Mononuclear cell (primary cell): ENCODE data around the gene ZFR. TPM values are rescaled to one million over a fixed set of nuclear protein-coding genes. Genes with fewer than 3 reads are reported as not detected.
"Not testable (repeated sequence)": the region's sequence is repeated elsewhere in the genome, so short reads cannot be mapped to it uniquely, and the experiment has no call there.

ENCODE experiments used
- H3K27me3 ChIP-seq: 2 replicates; pipeline ENCODE4 v1.6.0; 2011; ENCODE audit warnings: low read length, control low read depth; ENCODE audit not compliant: insufficient read depth
- H3K4me1 ChIP-seq: 2 replicates; pipeline ENCODE4 v1.5.1; 2011; ENCODE audit warnings: mild to moderate bottlenecking, low read length, control low read depth; ENCODE audit not compliant: insufficient read depth
- H3K4me3 ChIP-seq: 2 replicates; pipeline ENCODE4 v1.5.1; 2011; ENCODE audit warnings: mild to moderate bottlenecking, low read length, moderate library complexity
- H3K9me3 ChIP-seq: 2 replicates; pipeline ENCODE4 v1.5.1; 2011; ENCODE audit warnings: low read depth, mild to moderate bottlenecking, control low read depth, low read length
- total RNA-seq: library from RNA; depleted of rRNA; stranded (reverse); fragments of >200 nt; gene quantifications from one replicate; pipeline ENCODE4 v1.2.3, GENCODE V29; 2012

Gene ZFR
- total RNA-seq, 1 donor: 91.8 TPM

- Histone ChIP-seq H3K9me3 (peaks cover 8% of the 10 kb centered on the region), H3K4me1 (no peaks in the 10 kb centered on the region), H3K4me3 (no peak overlapping the region), H3K27me3 (no peaks in the 10 kb centered on the region)
These were observed 125.1 kb downstream of the ZFR start for GRCh38 chr5:32319392-32319791.

DNA sequence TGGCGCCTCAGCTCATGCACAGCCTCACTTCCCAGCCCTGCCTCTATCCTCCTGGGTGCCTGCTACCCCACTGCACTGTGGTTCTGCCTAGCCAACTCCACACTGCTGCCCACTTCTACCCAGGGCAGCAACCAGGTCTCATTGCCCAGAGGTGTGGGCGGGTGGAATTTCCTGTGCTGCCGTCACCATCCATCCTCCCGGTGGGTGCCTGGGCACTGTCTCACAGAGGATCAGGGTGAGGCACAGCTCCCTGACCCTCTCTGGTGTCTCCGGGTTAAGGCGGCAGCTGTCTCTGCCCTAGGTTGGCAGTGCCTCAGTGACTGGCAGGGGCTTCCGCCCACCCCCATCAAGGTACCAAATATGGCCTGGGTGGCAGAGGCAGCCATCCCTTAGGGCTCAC lies 127.5 kb downstream of the ZFR start:
- H3K9me3 ChIP-seq: peaks cover 6% of the 10 kb centered on the region
- no peaks in the 10 kb centered on the region for H3K27me3 ChIP-seq
- H3K4me3 ChIP-seq: no peak overlapping the region
- H3K4me1 ChIP-seq: peaks cover 1% of the 10 kb centered on the region

- H3K9me3 ChIP-seq: no peaks in the 10 kb centered on the region
- peaks cover 17% of the 10 kb centered on the region for H3K4me1 ChIP-seq
- no peaks in the 10 kb centered on the region for H3K27me3 ChIP-seq
- H3K4me3 ChIP-seq: no peak overlapping the region
These were observed 129.1 kb downstream of the ZFR start for GRCh38 chr5:32315221-32316014.

GRCh38 chr5:32314658-32315057 lies 129.9 kb downstream of the ZFR start:
- H3K4me3 ChIP-seq: no peak overlapping the region
- no peaks in the 10 kb centered on the region for H3K27me3 ChIP-seq
- no peaks in the 10 kb centered on the region for H3K9me3 ChIP-seq
- H3K4me1 ChIP-seq: peaks cover 25% of the 10 kb centered on the region

DNA sequence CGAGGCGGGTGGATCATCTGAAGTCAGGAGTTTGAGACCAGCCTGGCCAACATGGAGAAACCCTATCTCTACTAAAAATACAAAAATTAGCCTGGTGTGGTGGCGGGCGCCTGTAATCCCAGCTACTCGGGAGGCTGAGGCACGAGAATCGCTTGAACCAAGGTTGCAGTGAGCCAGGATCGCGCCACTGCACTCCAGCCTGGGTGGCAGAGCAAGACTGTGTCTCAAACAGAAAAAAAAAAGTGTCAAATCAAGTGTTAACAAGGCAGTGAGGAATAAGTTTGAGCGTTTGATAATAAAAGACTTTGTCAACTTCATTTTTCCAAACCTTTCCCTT lies 130.4 kb downstream of the ZFR start:
- not testable (repeated sequence) for H3K9me3 ChIP-seq, H3K4me3 ChIP-seq

DNA sequence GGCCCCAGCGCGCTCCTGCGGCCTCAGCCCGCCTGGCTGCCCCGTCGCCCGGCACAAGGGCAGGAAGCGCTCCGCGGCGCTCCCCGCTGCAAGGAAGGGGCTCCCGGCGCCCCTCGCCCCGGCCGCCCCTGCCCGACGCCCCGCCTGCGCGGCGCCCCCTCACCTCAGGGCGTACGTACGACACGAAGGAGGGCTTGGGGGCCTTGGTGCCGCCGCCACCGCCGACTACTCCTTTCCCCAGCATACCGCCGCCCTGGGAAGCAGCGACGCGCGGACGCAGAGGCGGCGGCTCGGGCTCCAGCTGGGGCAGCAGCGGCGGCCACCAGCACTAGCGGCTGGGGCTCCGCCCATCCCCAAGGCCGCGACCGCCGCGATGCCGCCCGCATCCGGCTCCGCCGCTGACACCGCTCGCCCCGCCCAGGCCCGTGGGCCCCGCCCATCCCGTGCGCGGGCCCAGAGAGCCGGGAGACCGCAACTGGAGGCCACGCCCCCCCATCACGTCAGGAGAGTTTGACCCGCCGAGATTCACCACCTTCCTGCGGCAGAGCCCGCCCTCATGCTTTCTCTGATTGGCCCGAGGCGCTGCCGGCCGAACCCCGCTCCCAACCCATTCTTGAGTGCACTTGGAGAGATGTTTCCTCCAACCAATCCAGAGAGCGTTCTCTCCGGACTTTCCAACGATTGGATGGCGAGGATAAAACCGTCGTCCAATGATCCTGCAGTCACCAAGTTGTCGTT lies 131.8 kb downstream of the ZFR start, which contains the start of gene MTMR12:
MTMR12 (minus strand) TSS at position 345 of the 738 bp plus-strand sequence; CDS start at position 244, 101 bp downstream.
- Histone ChIP-seq H3K4me1 (peaks cover 42% of the 10 kb centered on the region), H3K27me3 (no peaks in the 10 kb centered on the region)

More for the DNA sequence above, 130.4 kb downstream of the ZFR start:
- H3K27me3 ChIP-seq: not testable (repeated sequence)
- peaks cover 30% of the 10 kb centered on the region for H3K4me1 ChIP-seq

GRCh38 chr5:32312197-32312594 lies 132.3 kb downstream of the ZFR start:
- H3K4me3 ChIP-seq: peak overlapping the region; percentile 74
- H3K9me3 ChIP-seq: no peaks in the 10 kb centered on the region
- H3K4me1 ChIP-seq: peaks cover 42% of the 10 kb centered on the region
- no peaks in the 10 kb centered on the region for H3K27me3 ChIP-seq

More for the DNA sequence above, 131.8 kb downstream of the ZFR start, which contains the start of gene MTMR12:
- peak within 1 kb of the TSS; percentile 74 for H3K4me3 ChIP-seq
- H3K9me3 ChIP-seq: no peaks in the 10 kb centered on the region

GRCh38 chr5:32311404-32312196 lies 132.9 kb downstream of the ZFR start:
- Histone ChIP-seq H3K4me1 (peaks cover 42% of the 10 kb centered on the region), H3K27me3 (no peaks in the 10 kb centered on the region), H3K9me3 (no peaks in the 10 kb centered on the region), H3K4me3 (peak overlapping the region; percentile 74)

DNA sequence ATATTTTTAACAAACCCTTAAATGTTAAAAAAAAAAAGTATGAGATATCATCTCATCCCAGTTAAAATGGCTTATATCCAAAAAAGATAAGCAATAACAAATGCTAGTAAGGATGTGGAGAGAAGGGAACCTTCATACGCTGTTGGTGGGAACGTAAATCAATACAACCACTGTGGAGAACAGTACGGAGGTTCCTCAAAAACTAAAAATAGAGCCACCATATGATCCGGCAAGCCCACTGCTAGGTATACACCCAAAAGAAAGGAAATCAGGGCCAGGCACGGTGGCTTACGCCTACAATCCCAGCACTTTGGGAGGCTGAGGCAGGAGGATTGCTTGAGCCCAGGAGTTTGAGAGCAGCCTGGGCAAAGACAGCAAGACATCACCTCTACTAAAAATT lies 134.8 kb downstream of the ZFR start:
- no peaks in the 10 kb centered on the region for H3K27me3 ChIP-seq
- H3K4me3 ChIP-seq: no peak overlapping the region
- H3K4me1 ChIP-seq: peaks cover 47% of the 10 kb centered on the region
- no peaks in the 10 kb centered on the region for H3K9me3 ChIP-seq

- H3K4me3 ChIP-seq: no peak overlapping the region
- H3K4me1 ChIP-seq: peaks cover 51% of the 10 kb centered on the region
These were observed 135.6 kb downstream of the ZFR start for GRCh38 chr5:32308946-32309345.

DNA sequence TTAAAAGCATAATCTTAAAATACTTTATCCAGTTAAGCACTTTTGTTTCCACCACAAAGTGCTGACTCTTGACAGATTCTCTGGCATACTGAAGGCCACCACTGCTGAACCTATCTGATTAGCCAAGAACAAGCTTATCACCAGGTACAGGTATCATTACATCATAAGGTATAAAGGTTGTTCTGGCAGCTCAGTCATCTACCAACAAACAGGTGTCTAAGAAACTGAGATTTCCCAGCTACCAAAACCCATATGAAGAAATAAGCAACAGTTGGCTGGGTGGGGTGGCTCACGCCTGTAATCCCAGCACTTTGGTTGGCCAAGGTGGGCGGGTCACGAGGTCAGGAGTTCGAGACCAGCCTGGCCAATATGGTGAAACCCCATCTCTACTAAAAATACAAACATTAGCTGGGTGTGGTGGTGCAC lies 136.8 kb downstream of the ZFR start:
- Histone ChIP-seq H3K4me1 (peaks cover 51% of the 10 kb centered on the region), H3K4me3 (no peak overlapping the region), H3K27me3 (no peaks in the 10 kb centered on the region), H3K9me3 (no peaks in the 10 kb centered on the region)

More at GRCh38 chr5:32308946-32309345, 135.6 kb downstream of the ZFR start:
- H3K27me3 ChIP-seq: no peaks in the 10 kb centered on the region
- no peaks in the 10 kb centered on the region for H3K9me3 ChIP-seq

DNA sequence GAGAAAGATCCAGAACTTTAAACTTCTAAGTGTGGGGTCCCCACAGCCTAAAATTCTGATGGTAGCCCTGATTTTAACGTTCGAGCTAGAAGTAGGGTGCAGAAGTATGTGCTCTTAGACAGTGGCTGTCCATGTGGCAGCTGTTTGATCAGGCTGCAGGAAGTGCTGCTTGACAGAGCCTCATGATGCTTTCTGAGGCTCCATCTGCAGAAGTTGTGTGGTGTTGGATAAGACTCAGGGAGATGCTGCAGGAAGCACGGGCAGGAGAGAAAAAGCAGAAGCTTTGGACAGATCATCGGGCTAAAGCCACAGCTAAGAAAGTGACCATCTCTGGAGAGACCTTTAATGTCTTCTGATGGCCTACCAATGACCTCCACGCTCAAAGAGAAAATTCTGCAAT lies 139.9 kb downstream of the ZFR start:
- peaks cover 26% of the 10 kb centered on the region for H3K4me1 ChIP-seq
- no peak overlapping the region for H3K4me3 ChIP-seq
- no peaks in the 10 kb centered on the region for H3K27me3 ChIP-seq
- no peaks in the 10 kb centered on the region for H3K9me3 ChIP-seq
